Middle frontal gyrus (tissue), 1 donor: ENCODE results near the gene RASGRF1.

ENCODE experiments used
- DNase-seq: peaks from one replicate; pipeline ENCODE4 v3.0.0-alpha.2; 2015; ENCODE audit warnings: low spot score; ENCODE audit errors: extremely low spot score

RASGRF1 gene

GRCh38 chr15:79067969-79068368, 22.6 kb downstream of the RASGRF1 start:
- DNase-seq: no peak

GRCh38 chr15:79067072-79067833, 23.3 kb downstream of the RASGRF1 start:
- no peak for DNase-seq

GRCh38 chr15:79066391-79067071, 24.0 kb downstream of the RASGRF1 start:
- no peak for DNase-seq

- DNase-seq: no peak
Observed at GRCh38 chr15:79065706-79066376, 24.7 kb downstream of the RASGRF1 start.

- no peak for DNase-seq
Observed at GRCh38 chr15:79065361-79065705, 25.2 kb downstream of the RASGRF1 start.

GRCh38 chr15:79064496-79064895, 26.1 kb downstream of the RASGRF1 start:
- DNase-seq: no peak

GRCh38 chr15:79060175-79060574, 30.4 kb downstream of the RASGRF1 start:
- DNase-seq: no peak

GRCh38 chr15:79059081-79059572, 31.5 kb downstream of the RASGRF1 start:
- no peak for DNase-seq

- no peak for DNase-seq
Observed at GRCh38 chr15:79058260-79058850, 32.2 kb downstream of the RASGRF1 start.

GRCh38 chr15:79057050-79057449, 33.5 kb downstream of the RASGRF1 start:
- no peak for DNase-seq

- DNase-seq: no peak
Observed at GRCh38 chr15:79054350-79054749, 36.2 kb downstream of the RASGRF1 start.

GRCh38 chr15:79053894-79054293, 36.7 kb downstream of the RASGRF1 start:
- no peak for DNase-seq

- no peak for DNase-seq
Observed at GRCh38 chr15:79051941-79052731, 38.4 kb downstream of the RASGRF1 start.

- no peak for DNase-seq
Observed at GRCh38 chr15:79051029-79051428, 39.6 kb downstream of the RASGRF1 start.

- no peak for DNase-seq
Observed at GRCh38 chr15:79050341-79050740, 40.2 kb downstream of the RASGRF1 start.

- no peak for DNase-seq
Observed at GRCh38 chr15:79049416-79049815, 41.2 kb downstream of the RASGRF1 start.

GRCh38 chr15:79047676-79048439, 42.7 kb downstream of the RASGRF1 start:
- DNase-seq: no peak

GRCh38 chr15:79046691-79047404, 43.7 kb downstream of the RASGRF1 start:
- no peak for DNase-seq

- no peak for DNase-seq
Observed at GRCh38 chr15:79045041-79045440, 45.5 kb downstream of the RASGRF1 start.
